ENCODE results near the gene CCDC32. TPM values are rescaled to one million over a fixed set of nuclear protein-coding genes. Genes with fewer than 3 reads are reported as not detected.
"Not testable (repeated sequence)": the region's sequence is repeated elsewhere in the genome, so short reads cannot be mapped to it uniquely, and the experiment has no call there.

CCDC32 gene
- polyA plus RNA-seq, 3 donors from 2014 or later, result 31.3 to 65.7 (median 45.7) TPM

GRCh38 chr15:40590667-40591050, 25.8 kb upstream of the CCDC32 start:
- H3K27me3 Mint-ChIP-seq (ENCODE audit: low read depth in 3 of 3), result peaks cover 10 to 14% (median 10%) of the 10 kb centered on the region in 3 donors
- peak overlapping the region; percentile 77 to 89 (median 83) for H3K4me3 Mint-ChIP-seq
- H3K27ac Mint-ChIP-seq, result peak overlapping the region in 1 of 6 donors; percentile 77
- peaks cover 23 to 40% of the 10 kb centered on the region in 2 donors for H3K4me1 Mint-ChIP-seq
- DNase-seq, result no peak
- no peaks in the 10 kb centered on the region for H3K36me3 Mint-ChIP-seq
- H3K9me3 Mint-ChIP-seq, result no peaks in the 10 kb centered on the region

- H3K27ac Mint-ChIP-seq, result no peak overlapping the region
- H3K27me3 Mint-ChIP-seq (ENCODE audit: low read depth in 3 of 3), result peaks cover 0 to 4% (median 0%) of the 10 kb centered on the region in 3 donors
- no peaks in the 10 kb centered on the region for H3K36me3 Mint-ChIP-seq
- H3K4me3 Mint-ChIP-seq, result no peak overlapping the region
- no peaks in the 10 kb centered on the region for H3K4me1 Mint-ChIP-seq
- peaks cover 0 to 1% (median 0%) of the 10 kb centered on the region in 6 donors for H3K9me3 Mint-ChIP-seq
- no peak for DNase-seq
These were observed 19.3 kb upstream of the CCDC32 start for GRCh38 chr15:40584191-40584590.

- Mint-ChIP-seq H3K36me3 (no peaks in the 10 kb centered on the region), H3K27me3 (ENCODE audit: low read depth in 3 of 3) (peaks cover 0 to 4% (median 0%) of the 10 kb centered on the region in 3 donors), H3K4me3 (peak overlapping the region in 2 of 5 donors; percentile 0 to 33), H3K27ac (no peak overlapping the region), H3K4me1 (no peaks in the 10 kb centered on the region), H3K9me3 (peaks cover 0 to 1% (median 0%) of the 10 kb centered on the region in 6 donors)
- DNase-seq, result no peak
These were observed 17.9 kb upstream of the CCDC32 start for GRCh38 chr15:40582726-40583246.

DNA sequence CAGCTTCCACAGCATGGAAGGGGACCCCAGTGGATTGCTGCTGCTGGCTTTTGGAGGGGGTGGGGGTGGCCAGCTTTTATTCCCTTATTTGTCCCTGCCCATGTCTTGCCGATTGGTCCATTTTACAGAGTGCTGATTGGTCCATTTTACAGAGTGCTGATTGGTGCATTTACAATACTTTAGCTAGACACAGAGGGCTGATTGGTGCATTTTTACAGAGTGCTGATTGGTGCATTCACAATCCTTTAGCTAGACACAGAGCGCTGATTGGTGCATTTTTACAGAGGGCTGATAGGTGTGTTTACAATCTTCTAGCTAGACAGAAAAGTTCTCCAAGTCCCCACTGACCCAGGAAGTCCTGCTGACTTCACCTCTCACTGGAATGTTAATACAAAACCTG, 17.0 kb upstream of the CCDC32 start:
- H3K36me3 Mint-ChIP-seq; H3K27ac Mint-ChIP-seq; H3K27me3 Mint-ChIP-seq (ENCODE audit: low read depth in 3 of 3); H3K4me3 Mint-ChIP-seq; H3K4me1 Mint-ChIP-seq; DNase-seq; H3K9me3 Mint-ChIP-seq: not testable (repeated sequence)

DNA sequence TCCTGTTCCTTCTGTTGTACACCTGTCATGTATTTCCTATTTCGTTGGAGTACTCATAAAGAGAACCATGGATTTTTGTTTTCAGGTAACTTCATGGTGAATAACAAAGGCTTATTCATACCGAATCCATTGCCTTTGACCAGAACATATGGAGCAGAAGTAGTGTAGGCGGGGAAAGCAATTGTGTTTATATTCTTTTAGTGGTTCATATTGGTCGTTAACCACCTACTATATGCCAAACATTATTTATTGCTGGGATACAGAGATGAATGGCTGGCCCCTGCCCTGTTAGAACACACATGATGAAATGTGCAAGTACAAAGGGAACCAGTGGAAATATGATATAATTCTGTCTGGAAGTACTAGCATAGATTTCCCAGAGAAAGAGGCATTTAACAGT, 14.1 kb upstream of the CCDC32 start:
- Mint-ChIP-seq H3K27ac (no peak overlapping the region), H3K4me3 (no peak overlapping the region), H3K27me3 (ENCODE audit: low read depth in 3 of 3) (peaks cover 0 to 2% (median 2%) of the 10 kb centered on the region in 3 donors), H3K4me1 (no peaks in the 10 kb centered on the region), H3K36me3 (peaks cover 0 to 11% (median 0%) of the 10 kb centered on the region in 3 donors), H3K9me3 (peaks cover 0 to 1% (median 0%) of the 10 kb centered on the region in 6 donors)
- DNase-seq, result no peak

DNA sequence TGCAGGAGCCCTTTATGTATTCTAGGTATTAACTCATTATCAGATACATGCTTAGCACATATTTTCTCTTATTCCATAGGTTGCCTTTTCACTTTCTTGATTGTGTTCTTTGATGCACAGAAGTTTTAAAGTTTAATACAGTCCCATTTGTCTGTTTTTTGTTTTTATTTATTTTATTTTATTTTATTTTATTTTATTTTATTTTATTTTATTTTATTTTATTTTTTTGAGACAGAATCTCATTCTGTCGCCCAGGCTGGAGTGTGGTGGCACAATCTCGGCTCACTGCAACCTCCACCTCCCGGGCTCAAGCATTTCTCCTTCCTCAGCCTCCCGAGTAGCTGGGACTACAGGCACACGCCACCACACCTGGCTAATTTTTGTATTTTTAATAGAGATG, 12.1 kb upstream of the CCDC32 start:
- DNase-seq; H3K27me3 Mint-ChIP-seq (ENCODE audit: low read depth in 3 of 3); H3K27ac Mint-ChIP-seq; H3K4me1 Mint-ChIP-seq; H3K4me3 Mint-ChIP-seq; H3K9me3 Mint-ChIP-seq: not testable (repeated sequence)
- H3K36me3 Mint-ChIP-seq, result peaks cover 0 to 16% (median 0%) of the 10 kb centered on the region in 3 donors

DNA sequence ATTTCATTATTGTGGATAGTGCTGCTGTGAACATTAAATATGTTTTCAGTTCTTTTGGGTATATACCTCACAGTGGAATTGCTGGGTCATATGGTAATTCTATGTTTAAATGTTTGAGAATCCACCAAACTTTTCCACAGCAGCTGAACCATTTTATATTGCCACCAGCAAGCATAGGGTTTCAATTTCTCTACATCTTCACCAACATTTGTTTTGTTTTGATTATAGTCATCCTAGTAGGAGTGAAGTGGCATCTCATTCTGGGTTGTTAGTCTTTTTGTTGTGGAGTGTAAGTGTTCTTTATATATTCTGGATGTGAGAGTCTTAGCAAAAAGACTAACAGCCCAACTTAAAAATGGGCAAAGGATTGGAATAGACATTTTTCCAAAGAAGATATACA, 10.3 kb upstream of the CCDC32 start:
- H3K36me3 Mint-ChIP-seq, result peaks cover 0 to 16% (median 0%) of the 10 kb centered on the region in 3 donors
- peaks cover 11 to 16% of the 10 kb centered on the region in 2 donors for H3K4me1 Mint-ChIP-seq
- peaks cover 0 to 2% (median 0%) of the 10 kb centered on the region in 3 donors for H3K27me3 Mint-ChIP-seq (ENCODE audit: low read depth in 3 of 3)
- DNase-seq, result no peak
- no peaks in the 10 kb centered on the region for H3K9me3 Mint-ChIP-seq
- H3K27ac Mint-ChIP-seq, result no peak overlapping the region
- H3K4me3 Mint-ChIP-seq, result no peak overlapping the region

- Mint-ChIP-seq H3K9me3 (no peaks in the 10 kb centered on the region), H3K27me3 (ENCODE audit: low read depth in 3 of 3) (peaks cover 12 to 19% (median 13%) of the 10 kb centered on the region in 3 donors), H3K4me3 (peak within 1 kb of the TSS; percentile 97 to 99 (median 98)), H3K27ac (peak within 1 kb of the TSS; percentile 96 to 99 (median 98)), H3K4me1 (peaks cover 42 to 47% of the 10 kb centered on the region in 2 donors), H3K36me3 (peaks cover 0 to 7% (median 0%) of the 10 kb centered on the region in 3 donors)
- DNase-seq, result peak; percentile 89 to 92 (median 91)
These were observed 4.5 kb upstream of the CCDC32 start, which contains the start of gene RPUSD2 for GRCh38 chr15:40569129-40569953. Gene RPUSD2, plus strand, starts transcription at chr15:40569299. Its CDS starts 39 bp downstream, at chr15:40569338.

DNA sequence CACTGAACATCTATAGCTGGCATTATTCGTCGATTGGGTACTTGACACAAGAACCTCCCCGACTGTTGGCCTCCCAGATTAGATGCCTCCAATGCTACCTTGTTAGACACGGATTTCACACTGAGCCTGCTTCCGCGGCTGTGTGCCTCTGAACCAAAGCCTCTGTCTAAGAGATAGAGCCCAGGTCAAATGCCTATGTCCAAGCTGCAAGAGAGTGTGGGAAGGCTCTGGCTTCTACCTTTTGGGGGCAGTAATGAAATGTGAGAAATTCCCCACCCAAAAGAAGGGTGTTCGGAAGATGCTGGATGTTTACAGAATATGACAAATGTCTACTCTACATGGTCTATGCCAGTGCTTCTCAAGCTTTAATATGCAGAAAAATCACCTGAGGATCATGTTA, 2.3 kb upstream of the CCDC32 start:
- Mint-ChIP-seq H3K4me1 (peaks cover 54 to 66% of the 10 kb centered on the region in 2 donors), H3K4me3 (peak overlapping the region in 4 of 5 donors; percentile 11 to 51 (median 22)), H3K36me3 (peaks cover 0 to under 1% (median 0%) of the 10 kb centered on the region in 3 donors), H3K9me3 (no peaks in the 10 kb centered on the region), H3K27me3 (ENCODE audit: low read depth in 3 of 3) (peaks cover 12 to 21% (median 13%) of the 10 kb centered on the region in 3 donors), H3K27ac (peak overlapping the region in 5 of 6 donors; percentile 34 to 69 (median 56))
- no peak for DNase-seq

- DNase-seq, result no peak
- Mint-ChIP-seq H3K4me1 (peaks cover 53 to 64% of the 10 kb centered on the region in 2 donors), H3K27ac (peak overlapping the region; percentile 97 to 99 (median 98)), H3K9me3 (no peaks in the 10 kb centered on the region), H3K4me3 (peak overlapping the region; percentile 94 to 98 (median 97)), H3K27me3 (ENCODE audit: low read depth in 3 of 3) (peaks cover 12 to 21% (median 13%) of the 10 kb centered on the region in 3 donors), H3K36me3 (peaks cover 0 to 4% (median 2%) of the 10 kb centered on the region in 3 donors)
These were observed 744 bp upstream of the CCDC32 start for GRCh38 chr15:40565333-40566238.

- H3K27ac Mint-ChIP-seq, result peak overlapping the region in 5 of 6 donors; percentile 21 to 97 (median 82)
- H3K27me3 Mint-ChIP-seq (ENCODE audit: low read depth in 3 of 3), result peaks cover 8 to 9% (median 8%) of the 10 kb centered on the region in 3 donors
- no peaks in the 10 kb centered on the region for H3K9me3 Mint-ChIP-seq
- peaks cover 0 to 5% (median 4%) of the 10 kb centered on the region in 3 donors for H3K36me3 Mint-ChIP-seq
- H3K4me3 Mint-ChIP-seq, result peak overlapping the region; percentile 39 to 97 (median 63)
- DNase-seq, result no peak
- peaks cover 38 to 51% of the 10 kb centered on the region in 2 donors for H3K4me1 Mint-ChIP-seq
These were observed 1.4 kb downstream of the CCDC32 start for GRCh38 chr15:40563426-40563825.

DNA sequence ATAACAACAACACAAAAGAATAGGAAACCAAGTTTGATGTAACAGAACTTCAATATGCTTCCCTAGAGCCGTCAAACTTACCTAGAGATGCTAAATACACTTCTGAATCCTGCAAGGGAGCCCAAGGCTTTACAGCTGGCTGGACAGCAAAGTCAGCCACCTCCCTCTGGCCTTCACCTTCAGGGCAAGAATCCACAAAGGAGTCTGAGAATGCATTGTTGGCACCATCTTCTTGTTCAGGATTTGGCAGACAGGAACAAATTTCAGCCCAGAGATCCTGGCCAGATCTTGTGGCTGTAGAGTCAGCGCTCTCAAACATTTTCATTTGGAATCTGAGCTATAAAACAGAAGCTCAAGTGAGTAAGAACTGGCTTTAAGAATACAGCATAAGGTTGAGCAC, 2.2 kb downstream of the CCDC32 start:
- peaks cover 40 to 49% of the 10 kb centered on the region in 2 donors for H3K4me1 Mint-ChIP-seq

More for the DNA sequence above, 2.2 kb downstream of the CCDC32 start:
- Mint-ChIP-seq H3K4me3 (peak overlapping the region in 4 of 5 donors; percentile 15 to 53 (median 46)), H3K36me3 (peaks cover 0 to 5% (median 4%) of the 10 kb centered on the region in 3 donors), H3K27me3 (ENCODE audit: low read depth in 3 of 3) (peaks cover 8 to 9% (median 8%) of the 10 kb centered on the region in 3 donors), H3K9me3 (no peaks in the 10 kb centered on the region), H3K27ac (peak overlapping the region; percentile 35 to 97 (median 49))
- no peak for DNase-seq

Measured in immature natural killer cell (primary cell).